HL-60 (cell line): ENCODE measurements around the gene ABCB10.

Source experiments
- DNase-seq, 2 experiments: peaks; one replicate each; pipeline ENCODE4 v3.0.0-alpha.2; 2010 to 2020; ENCODE audit warnings: low read depth in 1 of 2, low spot score in 1 of 2
- H3K27ac ChIP-seq: fragments of 250-450 bp; sonication (Bioruptor Pico); replicated peaks from 2 replicates; pipeline ENCODE4 v1.5.1; 2020; ENCODE audit warnings: mild to moderate bottlenecking, moderate library complexity
- H3K27me3 ChIP-seq: fragments of 250-450 bp; sonication (Bioruptor Pico); 2 replicates; pipeline ENCODE4 v1.5.1; 2021; ENCODE audit warnings: mild to moderate bottlenecking, moderate library complexity; ENCODE audit not compliant: insufficient read depth, poor library complexity, severe bottlenecking
- H3K4me3 ChIP-seq: replicated peaks from 2 replicates; pipeline ENCODE4 v1.5.1; 2011; ENCODE audit warnings: mild to moderate bottlenecking, control low read depth, low read length; ENCODE audit not compliant: insufficient read depth
- GABPA ChIP-seq: IDR thresholded peaks from 2 replicates; pipeline ENCODE4 v1.6.1; 2012; ENCODE audit warnings: low read depth
- POLR2AphosphoS5 ChIP-seq: IDR thresholded peaks from 2 replicates; pipeline ENCODE4 v1.6.1; 2012; ENCODE audit warnings: low read depth
- REST ChIP-seq: IDR thresholded peaks from 2 replicates; pipeline ENCODE4 v1.6.1; 2012; ENCODE audit warnings: low read depth; ENCODE audit not compliant: insufficient replicate concordance
- SPI1 ChIP-seq: IDR thresholded peaks from 2 replicates; pipeline ENCODE4 v1.6.1; 2012; ENCODE audit warnings: low read depth, mild to moderate bottlenecking, borderline replicate concordance
- TF ChIP-seq, protein P1 (sequence below): IDR thresholded peaks from one replicate; pipeline ENCODE4 v1.5.1; 2011; ENCODE audit warnings: low read length, control low read depth, inconsistent platforms; ENCODE audit not compliant: insufficient read depth

The ABCB10 gene

GRCh38 chr1:229507502-229507901 lies 51.0 kb downstream of the ABCB10 start:
- peak overlapping the region; percentile 95 for H3K4me3 ChIP-seq
- TF ChIP-seq REST, result no peak
- no peak for TF ChIP-seq SPI1
- no peak for TF ChIP-seq POLR2AphosphoS5
- TF ChIP-seq GABPA, result no peak
- TF ChIP-seq, protein P1, sequence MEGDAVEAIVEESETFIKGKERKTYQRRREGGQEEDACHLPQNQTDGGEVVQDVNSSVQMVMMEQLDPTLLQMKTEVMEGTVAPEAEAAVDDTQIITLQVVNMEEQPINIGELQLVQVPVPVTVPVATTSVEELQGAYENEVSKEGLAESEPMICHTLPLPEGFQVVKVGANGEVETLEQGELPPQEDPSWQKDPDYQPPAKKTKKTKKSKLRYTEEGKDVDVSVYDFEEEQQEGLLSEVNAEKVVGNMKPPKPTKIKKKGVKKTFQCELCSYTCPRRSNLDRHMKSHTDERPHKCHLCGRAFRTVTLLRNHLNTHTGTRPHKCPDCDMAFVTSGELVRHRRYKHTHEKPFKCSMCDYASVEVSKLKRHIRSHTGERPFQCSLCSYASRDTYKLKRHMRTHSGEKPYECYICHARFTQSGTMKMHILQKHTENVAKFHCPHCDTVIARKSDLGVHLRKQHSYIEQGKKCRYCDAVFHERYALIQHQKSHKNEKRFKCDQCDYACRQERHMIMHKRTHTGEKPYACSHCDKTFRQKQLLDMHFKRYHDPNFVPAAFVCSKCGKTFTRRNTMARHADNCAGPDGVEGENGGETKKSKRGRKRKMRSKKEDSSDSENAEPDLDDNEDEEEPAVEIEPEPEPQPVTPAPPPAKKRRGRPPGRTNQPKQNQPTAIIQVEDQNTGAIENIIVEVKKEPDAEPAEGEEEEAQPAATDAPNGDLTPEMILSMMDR, result no peak
- no peaks in the 10 kb centered on the region for H3K27me3 ChIP-seq
- no peak for DNase-seq
- peak overlapping the region; percentile 93 for H3K27ac ChIP-seq

DNA sequence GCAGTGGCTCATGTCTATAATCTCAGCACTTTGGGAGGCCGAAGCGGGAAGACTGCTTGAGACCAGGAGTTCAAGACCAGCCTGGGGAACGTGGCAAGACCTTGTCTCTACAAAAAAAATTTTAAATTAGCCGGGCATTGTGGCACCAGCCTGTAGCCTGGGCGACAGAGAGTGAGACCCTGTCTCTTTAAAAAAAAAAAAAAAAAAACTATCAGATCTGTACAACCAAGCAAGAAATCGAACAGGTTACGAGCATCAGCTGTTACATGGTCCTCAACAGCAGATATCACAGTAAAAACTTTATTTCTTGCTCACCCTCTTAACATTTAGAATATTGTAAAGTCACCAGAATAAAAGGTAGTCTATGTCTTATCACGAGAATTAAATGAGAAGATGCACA lies 51.9 kb downstream of the ABCB10 start:
- H3K27me3 ChIP-seq, result no peaks in the 10 kb centered on the region
- peak overlapping the region; percentile 95; the same call in 1 of the 2 replicates for H3K4me3 ChIP-seq
- no peak overlapping the region for H3K27ac ChIP-seq
- TF ChIP-seq, protein P1, result no peak
- TF ChIP-seq GABPA (no peak), REST (no peak), POLR2AphosphoS5 (no peak), SPI1 (no peak)
- DNase-seq, result no peak

DNA sequence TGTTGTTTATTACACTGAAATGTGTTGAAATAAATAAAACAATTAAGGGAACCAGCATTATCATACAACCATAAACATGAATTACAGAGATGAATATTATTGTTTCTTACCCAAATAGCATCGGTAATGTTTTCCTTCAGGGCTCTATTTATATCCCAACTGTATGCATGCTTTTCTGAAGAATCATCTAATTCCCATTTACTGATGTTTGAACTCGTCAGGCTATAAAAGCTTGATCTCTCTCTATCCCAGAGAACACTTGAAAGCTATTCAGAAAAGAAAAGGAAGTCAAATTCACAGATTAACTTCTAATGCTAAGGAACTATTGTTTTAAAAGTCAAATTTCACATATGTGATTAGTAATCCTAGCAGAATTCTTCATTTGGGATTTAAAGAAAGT lies 62.7 kb downstream of the ABCB10 start:
- Histone ChIP-seq H3K4me3 (no peak overlapping the region), H3K27me3 (no peaks in the 10 kb centered on the region), H3K27ac (no peak overlapping the region)
- no peak for DNase-seq
- TF ChIP-seq REST (no peak), POLR2AphosphoS5 (no peak), GABPA (no peak), SPI1 (no peak)
- TF ChIP-seq, protein P1, result no peak
